Astrocyte of the spinal cord (primary cell): Measurements from ENCODE around the gene FOXN3.

Source experiments
- DNase-seq: peaks from one replicate; pipeline ENCODE4 v3.0.0; 2011; ENCODE audit warnings: low read depth, low spot score
- H3K4me3 ChIP-seq: 2 replicates; pipeline ENCODE4 v1.5.1; 2011; ENCODE audit warnings: low read depth, mild to moderate bottlenecking, low read length, moderate library complexity
- in situ Hi-C: cut with HindIII; loops from 2 replicates; pipeline ENCODE4 v1.10.0; 2017; ENCODE audit warnings: low sequenced_read_pairs
- TF ChIP-seq, protein P1 (sequence below): IDR thresholded peaks from 2 replicates; pipeline ENCODE4 v1.5.1; 2012; ENCODE audit warnings: low read depth, mild to moderate bottlenecking, low read length, inconsistent platforms

The FOXN3 gene

DNA sequence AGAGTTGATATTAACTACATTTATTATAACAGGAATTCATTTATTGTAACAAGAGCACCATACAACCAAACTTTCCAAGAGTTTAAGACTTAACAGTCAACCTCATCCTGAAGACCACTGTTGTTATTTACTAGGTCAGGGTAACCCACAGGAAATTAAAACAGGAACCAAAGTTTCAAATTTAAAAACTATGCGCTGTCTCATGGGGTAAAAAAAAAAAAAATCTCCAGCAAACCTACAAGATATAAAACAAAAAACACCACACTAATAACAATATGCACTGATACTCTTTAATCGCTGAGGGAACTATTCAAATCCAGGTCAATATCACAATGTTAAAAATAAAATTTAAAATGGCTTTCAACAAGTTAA lies 44.5 kb downstream of the FOXN3 start:
- no peak for DNase-seq
- H3K4me3 ChIP-seq, result no peak overlapping the region
- TF ChIP-seq, protein P1, sequence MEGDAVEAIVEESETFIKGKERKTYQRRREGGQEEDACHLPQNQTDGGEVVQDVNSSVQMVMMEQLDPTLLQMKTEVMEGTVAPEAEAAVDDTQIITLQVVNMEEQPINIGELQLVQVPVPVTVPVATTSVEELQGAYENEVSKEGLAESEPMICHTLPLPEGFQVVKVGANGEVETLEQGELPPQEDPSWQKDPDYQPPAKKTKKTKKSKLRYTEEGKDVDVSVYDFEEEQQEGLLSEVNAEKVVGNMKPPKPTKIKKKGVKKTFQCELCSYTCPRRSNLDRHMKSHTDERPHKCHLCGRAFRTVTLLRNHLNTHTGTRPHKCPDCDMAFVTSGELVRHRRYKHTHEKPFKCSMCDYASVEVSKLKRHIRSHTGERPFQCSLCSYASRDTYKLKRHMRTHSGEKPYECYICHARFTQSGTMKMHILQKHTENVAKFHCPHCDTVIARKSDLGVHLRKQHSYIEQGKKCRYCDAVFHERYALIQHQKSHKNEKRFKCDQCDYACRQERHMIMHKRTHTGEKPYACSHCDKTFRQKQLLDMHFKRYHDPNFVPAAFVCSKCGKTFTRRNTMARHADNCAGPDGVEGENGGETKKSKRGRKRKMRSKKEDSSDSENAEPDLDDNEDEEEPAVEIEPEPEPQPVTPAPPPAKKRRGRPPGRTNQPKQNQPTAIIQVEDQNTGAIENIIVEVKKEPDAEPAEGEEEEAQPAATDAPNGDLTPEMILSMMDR, result no peak
- in situ Hi-C loops, result no loop called here

DNA sequence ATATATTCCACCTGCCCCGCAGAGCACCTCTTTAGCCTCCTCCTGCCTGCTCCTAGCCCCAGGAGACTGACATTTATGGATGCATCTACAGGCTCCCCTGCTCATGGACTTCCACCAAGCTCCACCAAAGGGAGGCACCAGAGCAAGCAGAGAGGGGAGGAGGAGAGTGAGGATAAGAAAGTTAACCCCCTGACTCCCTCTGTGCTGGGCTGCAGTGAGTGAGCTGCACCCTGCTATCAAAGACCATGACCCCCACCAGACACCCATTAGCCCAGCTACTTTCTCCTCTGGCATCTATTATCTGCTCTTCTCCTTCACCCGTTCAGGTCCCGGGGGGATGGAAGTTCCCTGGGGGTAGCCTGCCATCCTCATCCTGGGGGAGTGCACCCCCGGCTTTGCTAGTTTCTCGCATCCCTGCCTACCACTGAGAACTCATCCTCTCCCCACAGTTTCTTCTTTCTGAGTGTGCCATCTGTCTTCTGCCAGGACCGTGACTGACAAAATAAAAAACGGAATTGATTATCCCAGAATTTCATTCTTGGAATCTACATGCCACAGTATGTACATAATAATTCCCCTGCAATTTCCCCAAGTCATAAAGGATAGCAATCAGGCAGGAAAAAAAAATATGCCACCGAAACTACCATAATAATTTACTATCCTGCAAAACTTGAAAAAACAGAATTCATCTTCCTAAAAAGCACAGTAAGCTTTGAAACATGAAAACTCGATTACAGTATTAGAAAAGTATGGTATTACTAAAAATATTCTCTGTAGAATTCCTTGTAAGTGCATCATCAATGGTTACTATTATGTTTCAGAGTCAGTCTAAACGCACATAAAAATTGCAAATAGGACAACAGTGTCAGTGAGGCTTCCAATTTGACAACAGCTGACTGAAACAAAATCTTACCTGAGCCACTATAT lies 45.2 kb downstream of the FOXN3 start:
- H3K4me3 ChIP-seq, result no peak overlapping the region
- TF ChIP-seq, protein P1, result no peak
- in situ Hi-C loops, result no loop called here
- DNase-seq, result no peak

DNA sequence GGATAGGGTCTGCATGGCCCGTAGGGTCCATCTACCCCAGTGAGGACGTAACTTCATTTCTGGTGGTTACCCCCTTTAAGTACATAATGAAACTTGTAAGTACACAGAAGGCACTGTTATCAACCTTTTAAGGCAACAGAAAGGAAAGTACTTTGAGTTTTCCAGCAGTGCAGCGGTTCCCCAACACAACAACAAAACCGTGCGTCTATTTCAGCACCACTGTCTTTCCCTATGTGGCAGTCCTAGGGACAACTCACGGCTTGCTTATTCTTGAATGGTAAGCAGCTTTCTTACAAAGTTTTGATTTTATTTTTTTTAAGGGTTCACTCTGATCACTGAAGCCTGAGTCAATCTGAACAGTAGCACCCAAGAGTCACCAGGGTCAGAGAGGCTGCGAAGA lies 46.3 kb downstream of the FOXN3 start:
- H3K4me3 ChIP-seq, result no peak overlapping the region
- no peak for DNase-seq
- in situ Hi-C loops, result no loop called here
- TF ChIP-seq, protein P1, result no peak

DNA sequence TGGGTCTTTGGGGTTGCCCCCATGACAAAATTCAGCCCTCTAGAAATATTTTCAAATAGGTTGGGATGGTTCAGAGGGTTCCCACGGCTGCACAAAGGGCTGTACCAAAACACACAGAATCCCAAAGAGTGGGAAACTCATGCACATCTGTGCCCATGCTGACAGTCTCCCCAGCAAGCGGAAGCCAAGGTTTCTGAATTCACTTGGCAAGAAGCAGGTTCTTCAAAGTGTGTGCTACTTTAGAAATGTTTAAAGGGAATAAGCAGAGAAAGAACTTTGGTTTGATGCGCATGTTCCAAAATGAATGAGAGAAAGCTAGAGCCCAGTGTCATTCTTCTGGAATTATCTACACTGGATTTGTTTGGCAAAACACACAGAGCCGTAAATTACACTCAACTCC lies 46.7 kb downstream of the FOXN3 start:
- DNase-seq, result no peak
- no peak overlapping the region for H3K4me3 ChIP-seq
- in situ Hi-C loops, result no loop called here
- TF ChIP-seq, protein P1, result no peak

DNA sequence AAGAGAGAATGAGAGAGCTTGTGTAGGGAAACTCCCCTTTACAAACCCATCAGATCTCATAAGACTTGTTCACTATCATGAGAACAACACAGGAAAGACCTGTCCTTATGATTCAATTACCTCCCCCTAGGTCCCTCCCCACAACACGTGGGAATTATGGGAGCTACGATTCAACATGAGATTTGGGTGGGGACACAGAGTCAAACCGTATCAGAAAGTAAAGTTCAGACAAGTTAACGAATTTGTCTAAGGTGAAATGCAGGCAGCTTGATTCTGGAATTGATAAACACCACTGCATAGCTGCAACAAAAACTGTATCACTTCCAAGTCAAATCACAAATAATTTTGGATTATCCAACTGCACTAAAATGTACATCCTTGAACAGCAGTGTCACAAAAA lies 47.4 kb downstream of the FOXN3 start:
- TF ChIP-seq, protein P1, result no peak
- in situ Hi-C loops, result no loop called here
- no peak for DNase-seq
- H3K4me3 ChIP-seq, result no peak overlapping the region

DNA sequence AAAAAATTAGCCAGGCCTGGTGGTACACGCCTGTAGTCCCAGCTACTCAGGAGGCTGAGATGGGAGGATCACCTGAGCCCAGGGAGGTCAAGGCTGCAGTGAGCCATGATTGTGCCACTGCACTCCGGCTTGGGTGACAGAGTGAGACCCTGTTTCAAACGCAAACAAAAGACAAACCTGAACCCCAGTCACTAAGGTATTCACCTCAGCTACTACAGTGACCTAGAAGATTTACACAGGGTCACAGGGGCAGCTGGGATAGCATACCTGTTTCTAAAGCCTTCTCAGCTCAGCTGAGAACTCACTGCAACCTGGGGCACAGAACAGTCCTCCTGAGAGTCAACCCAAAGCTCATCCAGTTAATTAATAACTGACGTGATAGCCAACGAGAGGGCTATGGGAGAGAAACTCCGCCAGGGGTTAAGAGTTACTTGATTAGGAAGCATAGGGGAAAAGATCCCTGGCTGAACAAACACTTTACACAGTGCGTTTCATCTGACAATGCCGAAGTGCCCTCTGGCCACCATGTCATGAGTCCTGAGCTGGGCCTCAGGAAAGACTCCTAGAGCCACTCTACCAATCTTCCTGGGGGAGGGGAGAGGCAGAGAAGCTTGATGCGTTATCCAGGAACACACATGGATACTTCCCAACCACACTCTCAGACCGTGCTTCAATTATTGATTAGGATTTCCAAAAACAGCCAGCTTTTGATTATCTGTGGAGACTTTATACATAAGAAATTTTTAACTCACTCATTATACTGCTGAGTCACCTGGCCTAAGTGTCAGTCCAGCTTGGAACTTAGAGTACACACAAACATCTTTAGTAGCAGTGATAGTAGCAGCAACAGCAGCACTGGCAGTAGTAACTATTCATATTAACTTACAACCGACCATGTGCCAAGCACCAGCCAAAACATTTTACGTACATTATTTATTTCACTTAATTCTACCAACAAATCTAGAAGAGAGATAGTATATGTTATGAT lies 48.2 kb downstream of the FOXN3 start:
- DNase-seq, result no peak
- in situ Hi-C loops, result no loop called here
- TF ChIP-seq, protein P1, result no peak
- no peak overlapping the region for H3K4me3 ChIP-seq
